ENCODE data around the gene ALDH2. TPM values are rescaled to one million over a fixed set of nuclear protein-coding genes. Genes with fewer than 3 reads are reported as not detected.
A peak's percentile ranks its signal among the peaks of the same experiment; 100 is the strongest.

ALDH2 gene
- total and polyA plus RNA-seq, 9 of the 15 experiments (the other 6 are each of a cell fraction or from before 2014, with no cell fraction given), result 1.9 to 22.5 (median 12.2) TPM

DNA sequence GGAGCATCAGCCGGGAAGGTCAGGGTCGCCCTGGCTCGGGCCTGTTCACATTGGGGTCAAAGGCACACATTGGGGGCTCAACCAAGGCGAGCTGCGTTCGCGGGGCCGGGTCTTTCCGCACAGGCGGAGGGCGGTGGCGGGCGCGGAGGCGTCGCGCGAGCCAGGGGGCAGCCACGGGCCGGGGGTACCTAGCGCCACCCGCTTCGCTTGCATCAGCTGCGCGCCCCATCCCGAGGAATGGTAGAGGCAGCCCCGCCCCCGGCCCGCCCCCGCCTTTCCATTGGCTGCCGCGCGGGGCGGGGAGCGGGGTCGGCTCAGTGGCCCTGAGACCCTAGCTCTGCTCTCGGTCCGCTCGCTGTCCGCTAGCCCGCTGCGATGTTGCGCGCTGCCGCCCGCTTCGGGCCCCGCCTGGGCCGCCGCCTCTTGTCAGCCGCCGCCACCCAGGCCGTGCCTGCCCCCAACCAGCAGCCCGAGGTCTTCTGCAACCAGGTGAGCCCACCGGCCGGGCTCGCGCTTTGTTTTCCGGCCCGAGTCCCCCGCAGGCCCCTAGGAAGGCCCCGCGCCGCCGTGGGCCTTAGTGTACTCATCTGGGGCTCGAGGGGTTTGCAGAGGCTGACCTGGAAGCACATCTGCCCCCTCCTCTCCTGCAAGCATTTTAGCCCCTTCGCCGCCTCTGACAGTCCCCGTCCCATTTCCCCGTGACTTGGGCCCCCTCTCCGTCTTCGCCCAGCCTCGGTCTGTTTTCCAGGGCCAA, at the start of gene ALDH2 (continued):
- TF ChIP-seq, protein P1, sequence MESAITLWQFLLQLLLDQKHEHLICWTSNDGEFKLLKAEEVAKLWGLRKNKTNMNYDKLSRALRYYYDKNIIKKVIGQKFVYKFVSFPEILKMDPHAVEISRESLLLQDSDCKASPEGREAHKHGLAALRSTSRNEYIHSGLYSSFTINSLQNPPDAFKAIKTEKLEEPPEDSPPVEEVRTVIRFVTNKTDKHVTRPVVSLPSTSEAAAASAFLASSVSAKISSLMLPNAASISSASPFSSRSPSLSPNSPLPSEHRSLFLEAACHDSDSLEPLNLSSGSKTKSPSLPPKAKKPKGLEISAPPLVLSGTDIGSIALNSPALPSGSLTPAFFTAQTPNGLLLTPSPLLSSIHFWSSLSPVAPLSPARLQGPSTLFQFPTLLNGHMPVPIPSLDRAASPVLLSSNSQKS (CRISPR knock-in tag; IDR thresholded peaks at IDR 0.05), result no peak
- TF ChIP-seq NR2F6 (CRISPR knock-in tag; IDR thresholded peaks at IDR 0.05) (no peak), NCOR1 (IDR thresholded peaks at IDR 0.05) (no peak), RBM17 (IDR thresholded peaks at IDR 0.05; ENCODE audit: borderline replicate concordance, low read depth, low read length) (no peak), ZKSCAN8 (CRISPR knock-in tag; IDR thresholded peaks at IDR 0.05) (no peak), KLF1 (tag; IDR thresholded peaks at IDR 0.05) (no peak), RBM15 (IDR thresholded peaks at IDR 0.05; ENCODE audit: insufficient read depth, low read length) (no peak), KDM1A (IDR thresholded peaks at IDR 0.05) (no peak), ZFPM2 (CRISPR knock-in tag; IDR thresholded peaks at IDR 0.05) (no peak), GABPB1 (CRISPR knock-in tag; IDR thresholded peaks at IDR 0.05) (peak; percentile 68), ZNF644 (tag; IDR thresholded peaks at IDR 0.05; ENCODE audit: low read depth) (no peak), MTA1 (IDR thresholded peaks at IDR 0.05; ENCODE audit: borderline replicate concordance) (0 out of 2 replicates have a peak, but pooled peaks have one; percentile 33)
- TF ChIP-seq, protein P2, sequence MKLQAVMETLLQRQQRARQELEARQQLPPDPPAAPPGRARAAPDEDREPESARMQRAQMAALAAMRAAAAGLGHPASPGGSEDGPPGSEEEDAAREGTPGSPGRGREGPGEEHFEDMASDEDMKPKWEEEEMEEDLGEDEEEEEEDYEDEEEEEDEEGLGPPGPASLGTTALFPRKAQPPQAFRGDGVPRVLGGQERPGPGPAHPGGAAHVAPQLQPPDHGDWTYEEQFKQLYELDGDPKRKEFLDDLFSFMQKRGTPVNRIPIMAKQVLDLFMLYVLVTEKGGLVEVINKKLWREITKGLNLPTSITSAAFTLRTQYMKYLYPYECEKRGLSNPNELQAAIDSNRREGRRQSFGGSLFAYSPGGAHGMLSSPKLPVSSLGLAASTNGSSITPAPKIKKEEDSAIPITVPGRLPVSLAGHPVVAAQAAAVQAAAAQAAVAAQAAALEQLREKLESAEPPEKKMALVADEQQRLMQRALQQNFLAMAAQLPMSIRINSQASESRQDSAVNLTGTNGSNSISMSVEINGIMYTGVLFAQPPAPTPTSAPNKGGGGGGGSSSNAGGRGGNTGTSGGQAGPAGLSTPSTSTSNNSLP (IDR thresholded peaks at IDR 0.05; ENCODE audit: borderline replicate concordance, low read depth, low read length), result no peak
- TF ChIP-seq, protein P3, sequence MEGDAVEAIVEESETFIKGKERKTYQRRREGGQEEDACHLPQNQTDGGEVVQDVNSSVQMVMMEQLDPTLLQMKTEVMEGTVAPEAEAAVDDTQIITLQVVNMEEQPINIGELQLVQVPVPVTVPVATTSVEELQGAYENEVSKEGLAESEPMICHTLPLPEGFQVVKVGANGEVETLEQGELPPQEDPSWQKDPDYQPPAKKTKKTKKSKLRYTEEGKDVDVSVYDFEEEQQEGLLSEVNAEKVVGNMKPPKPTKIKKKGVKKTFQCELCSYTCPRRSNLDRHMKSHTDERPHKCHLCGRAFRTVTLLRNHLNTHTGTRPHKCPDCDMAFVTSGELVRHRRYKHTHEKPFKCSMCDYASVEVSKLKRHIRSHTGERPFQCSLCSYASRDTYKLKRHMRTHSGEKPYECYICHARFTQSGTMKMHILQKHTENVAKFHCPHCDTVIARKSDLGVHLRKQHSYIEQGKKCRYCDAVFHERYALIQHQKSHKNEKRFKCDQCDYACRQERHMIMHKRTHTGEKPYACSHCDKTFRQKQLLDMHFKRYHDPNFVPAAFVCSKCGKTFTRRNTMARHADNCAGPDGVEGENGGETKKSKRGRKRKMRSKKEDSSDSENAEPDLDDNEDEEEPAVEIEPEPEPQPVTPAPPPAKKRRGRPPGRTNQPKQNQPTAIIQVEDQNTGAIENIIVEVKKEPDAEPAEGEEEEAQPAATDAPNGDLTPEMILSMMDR (IDR thresholded peaks at IDR 0.05 in 2 of 3, conservative IDR thresholded peaks at IDR 0.05 in 1 of 3; ENCODE audit: insufficient read depth in 2 of 3, low read depth in 1 of 3, low read length in 3 of 3), result no peak
- TF ChIP-seq, protein P4, sequence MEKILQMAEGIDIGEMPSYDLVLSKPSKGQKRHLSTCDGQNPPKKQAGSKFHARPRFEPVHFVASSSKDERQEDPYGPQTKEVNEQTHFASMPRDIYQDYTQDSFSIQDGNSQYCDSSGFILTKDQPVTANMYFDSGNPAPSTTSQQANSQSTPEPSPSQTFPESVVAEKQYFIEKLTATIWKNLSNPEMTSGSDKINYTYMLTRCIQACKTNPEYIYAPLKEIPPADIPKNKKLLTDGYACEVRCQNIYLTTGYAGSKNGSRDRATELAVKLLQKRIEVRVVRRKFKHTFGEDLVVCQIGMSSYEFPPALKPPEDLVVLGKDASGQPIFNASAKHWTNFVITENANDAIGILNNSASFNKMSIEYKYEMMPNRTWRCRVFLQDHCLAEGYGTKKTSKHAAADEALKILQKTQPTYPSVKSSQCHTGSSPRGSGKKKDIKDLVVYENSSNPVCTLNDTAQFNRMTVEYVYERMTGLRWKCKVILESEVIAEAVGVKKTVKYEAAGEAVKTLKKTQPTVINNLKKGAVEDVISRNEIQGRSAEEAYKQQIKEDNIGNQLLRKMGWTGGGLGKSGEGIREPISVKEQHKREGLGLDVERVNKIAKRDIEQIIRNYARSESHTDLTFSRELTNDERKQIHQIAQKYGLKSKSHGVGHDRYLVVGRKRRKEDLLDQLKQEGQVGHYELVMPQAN (IDR thresholded peaks at IDR 0.05; ENCODE audit: borderline replicate concordance), result no peak
- TF ChIP-seq, protein P5, sequence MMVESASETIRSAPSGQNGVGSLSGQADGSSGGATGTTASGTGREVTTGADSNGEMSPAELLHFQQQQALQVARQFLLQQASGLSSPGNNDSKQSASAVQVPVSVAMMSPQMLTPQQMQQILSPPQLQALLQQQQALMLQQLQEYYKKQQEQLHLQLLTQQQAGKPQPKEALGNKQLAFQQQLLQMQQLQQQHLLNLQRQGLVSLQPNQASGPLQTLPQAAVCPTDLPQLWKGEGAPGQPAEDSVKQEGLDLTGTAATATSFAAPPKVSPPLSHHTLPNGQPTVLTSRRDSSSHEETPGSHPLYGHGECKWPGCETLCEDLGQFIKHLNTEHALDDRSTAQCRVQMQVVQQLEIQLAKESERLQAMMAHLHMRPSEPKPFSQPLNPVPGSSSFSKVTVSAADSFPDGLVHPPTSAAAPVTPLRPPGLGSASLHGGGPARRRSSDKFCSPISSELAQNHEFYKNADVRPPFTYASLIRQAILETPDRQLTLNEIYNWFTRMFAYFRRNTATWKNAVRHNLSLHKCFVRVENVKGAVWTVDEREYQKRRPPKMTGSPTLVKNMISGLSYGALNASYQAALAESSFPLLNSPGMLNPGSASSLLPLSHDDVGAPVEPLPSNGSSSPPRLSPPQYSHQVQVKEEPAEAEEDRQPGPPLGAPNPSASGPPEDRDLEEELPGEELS (CRISPR knock-in tag; IDR thresholded peaks at IDR 0.05; ENCODE audit: borderline replicate concordance), result no peak
- TF ChIP-seq, protein P6, sequence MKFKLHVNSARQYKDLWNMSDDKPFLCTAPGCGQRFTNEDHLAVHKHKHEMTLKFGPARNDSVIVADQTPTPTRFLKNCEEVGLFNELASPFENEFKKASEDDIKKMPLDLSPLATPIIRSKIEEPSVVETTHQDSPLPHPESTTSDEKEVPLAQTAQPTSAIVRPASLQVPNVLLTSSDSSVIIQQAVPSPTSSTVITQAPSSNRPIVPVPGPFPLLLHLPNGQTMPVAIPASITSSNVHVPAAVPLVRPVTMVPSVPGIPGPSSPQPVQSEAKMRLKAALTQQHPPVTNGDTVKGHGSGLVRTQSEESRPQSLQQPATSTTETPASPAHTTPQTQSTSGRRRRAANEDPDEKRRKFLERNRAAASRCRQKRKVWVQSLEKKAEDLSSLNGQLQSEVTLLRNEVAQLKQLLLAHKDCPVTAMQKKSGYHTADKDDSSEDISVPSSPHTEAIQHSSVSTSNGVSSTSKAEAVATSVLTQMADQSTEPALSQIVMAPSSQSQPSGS (CRISPR knock-in tag; IDR thresholded peaks at IDR 0.05), result no peak

Measured in K562 (cell line).